ENCODE measurements around the gene MAEA.

The MAEA gene

GRCh38 chr4:1249148-1249730 is 40.5 kb upstream of the MAEA start:
- DNase-seq = peak; percentile 58
- in situ Hi-C loops (cut with MboI; ENCODE audit: low pct_unique_long_range_greater_than_20kb, low sequenced_read_pairs) = no loop called here

- in situ Hi-C loops (cut with MboI; ENCODE audit: low pct_unique_long_range_greater_than_20kb, low sequenced_read_pairs) = no loop called here
- peak; percentile 22 for DNase-seq
Observed at GRCh38 chr4:1249731-1250526, 39.8 kb upstream of the MAEA start.

- DNase-seq = no peak
- in situ Hi-C loops (cut with MboI; ENCODE audit: low pct_unique_long_range_greater_than_20kb, low sequenced_read_pairs) = no loop called here
Observed at GRCh38 chr4:1250527-1250812, 39.2 kb upstream of the MAEA start.

GRCh38 chr4:1250921-1251772 is 38.5 kb upstream of the MAEA start:
- in situ Hi-C loops (cut with MboI; ENCODE audit: low pct_unique_long_range_greater_than_20kb, low sequenced_read_pairs) = no loop called here
- no peak for DNase-seq

GRCh38 chr4:1251773-1252066 is 38.0 kb upstream of the MAEA start:
- in situ Hi-C loops (cut with MboI; ENCODE audit: low pct_unique_long_range_greater_than_20kb, low sequenced_read_pairs) = no loop called here
- no peak for DNase-seq

GRCh38 chr4:1252928-1253492 is 36.7 kb upstream of the MAEA start:
- in situ Hi-C loops (cut with MboI; ENCODE audit: low pct_unique_long_range_greater_than_20kb, low sequenced_read_pairs) = no loop called here
- DNase-seq = no peak

GRCh38 chr4:1253831-1254230 is 35.9 kb upstream of the MAEA start:
- DNase-seq = no peak
- in situ Hi-C loops (cut with MboI; ENCODE audit: low pct_unique_long_range_greater_than_20kb, low sequenced_read_pairs) = no loop called here

- no peak for DNase-seq
- in situ Hi-C loops (cut with MboI; ENCODE audit: low pct_unique_long_range_greater_than_20kb, low sequenced_read_pairs) = no loop called here
Observed at GRCh38 chr4:1255151-1255550, 34.5 kb upstream of the MAEA start.

- no peak for DNase-seq
- in situ Hi-C loops (cut with MboI; ENCODE audit: low pct_unique_long_range_greater_than_20kb, low sequenced_read_pairs) = no loop called here
Observed at GRCh38 chr4:1255699-1256098, 34.0 kb upstream of the MAEA start.

GRCh38 chr4:1258457-1258856 is 31.2 kb upstream of the MAEA start:
- DNase-seq = no peak
- in situ Hi-C loops (cut with MboI; ENCODE audit: low pct_unique_long_range_greater_than_20kb, low sequenced_read_pairs) = no loop called here

GRCh38 chr4:1259966-1260365 is 29.7 kb upstream of the MAEA start:
- in situ Hi-C loops (cut with MboI; ENCODE audit: low pct_unique_long_range_greater_than_20kb, low sequenced_read_pairs) = no loop called here
- no peak for DNase-seq

- in situ Hi-C loops (cut with MboI; ENCODE audit: low pct_unique_long_range_greater_than_20kb, low sequenced_read_pairs) = no loop called here
- no peak for DNase-seq
Observed at GRCh38 chr4:1260418-1261106, 29.1 kb upstream of the MAEA start.

- DNase-seq = no peak
- in situ Hi-C loops (cut with MboI; ENCODE audit: low pct_unique_long_range_greater_than_20kb, low sequenced_read_pairs) = no loop called here
Observed at GRCh38 chr4:1261107-1261928, 28.4 kb upstream of the MAEA start.

- no peak for DNase-seq
- in situ Hi-C loops (cut with MboI; ENCODE audit: low pct_unique_long_range_greater_than_20kb, low sequenced_read_pairs) = no loop called here
Observed at GRCh38 chr4:1264942-1265341, 24.7 kb upstream of the MAEA start.

- no peak for DNase-seq
- in situ Hi-C loops (cut with MboI; ENCODE audit: low pct_unique_long_range_greater_than_20kb, low sequenced_read_pairs) = no loop called here
Observed at GRCh38 chr4:1265351-1265750, 24.3 kb upstream of the MAEA start.

GRCh38 chr4:1266881-1267763 is 22.6 kb upstream of the MAEA start:
- in situ Hi-C loops (cut with MboI; ENCODE audit: low pct_unique_long_range_greater_than_20kb, low sequenced_read_pairs) = no loop called here
- DNase-seq = no peak

- DNase-seq = no peak
- in situ Hi-C loops (cut with MboI; ENCODE audit: low pct_unique_long_range_greater_than_20kb, low sequenced_read_pairs) = no loop called here
Observed at GRCh38 chr4:1269209-1269608, 20.5 kb upstream of the MAEA start.

- in situ Hi-C loops (cut with MboI; ENCODE audit: low pct_unique_long_range_greater_than_20kb, low sequenced_read_pairs) = no loop called here
Observed at GRCh38 chr4:1271686-1272085, 18.0 kb upstream of the MAEA start.

More at GRCh38 chr4:1271686-1272085, 18.0 kb upstream of the MAEA start:
- no peak for DNase-seq
